ENCODE measurements around the gene ANKRD55.
A peak's percentile ranks its signal among the peaks of the same experiment; 100 is the strongest.
"Not testable (repeated sequence)": the region's sequence is repeated elsewhere in the genome, so short reads cannot be mapped to it uniquely, and the experiment has no call there.

The ANKRD55 gene

DNA sequence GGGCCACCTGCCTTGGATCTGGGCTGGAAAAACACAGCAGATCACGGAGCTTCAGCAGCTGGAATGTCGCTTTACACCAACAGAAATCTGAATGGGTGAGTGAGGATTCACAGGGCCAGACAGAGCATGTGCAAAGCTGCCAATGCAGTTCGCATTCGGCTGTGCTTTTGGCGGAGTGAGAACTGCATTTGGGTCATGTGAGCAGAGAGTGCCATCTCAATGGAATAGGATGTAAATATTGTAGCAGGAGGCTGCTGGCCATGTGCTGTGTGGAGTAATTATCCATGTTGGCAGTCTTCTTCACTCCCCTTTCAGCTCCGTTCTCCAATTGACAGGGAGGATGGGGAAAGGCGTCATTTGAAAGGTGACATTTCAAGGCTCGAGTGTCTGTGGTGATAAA, at the start of gene ANKRD55:
Gene ANKRD55, minus strand, starts transcription at position 101 of the 400 bp plus-strand sequence. CDS start 417 bp downstream, outside the sequence.
- no peak for DNase-seq

DNA sequence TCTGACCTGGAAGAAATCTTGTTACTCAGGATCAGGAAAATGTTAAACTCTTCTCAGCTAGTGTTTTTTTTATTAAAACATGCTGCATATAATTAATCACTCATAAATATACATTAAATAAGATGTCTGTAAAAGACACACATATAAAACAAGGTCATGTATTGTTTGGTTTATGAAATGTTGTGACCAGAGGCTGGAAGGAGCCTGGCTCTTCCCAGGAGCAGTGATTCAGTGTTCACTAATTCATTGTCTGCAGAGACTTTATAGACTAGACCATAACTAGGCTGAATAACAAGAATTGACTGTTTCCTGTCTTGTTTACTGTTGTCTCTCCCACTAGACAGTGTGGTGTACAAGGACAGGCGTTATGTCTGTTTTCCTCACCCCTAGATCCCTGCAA, 49.1 kb upstream of the ANKRD55 start:
- DNase-seq = no peak

DNA sequence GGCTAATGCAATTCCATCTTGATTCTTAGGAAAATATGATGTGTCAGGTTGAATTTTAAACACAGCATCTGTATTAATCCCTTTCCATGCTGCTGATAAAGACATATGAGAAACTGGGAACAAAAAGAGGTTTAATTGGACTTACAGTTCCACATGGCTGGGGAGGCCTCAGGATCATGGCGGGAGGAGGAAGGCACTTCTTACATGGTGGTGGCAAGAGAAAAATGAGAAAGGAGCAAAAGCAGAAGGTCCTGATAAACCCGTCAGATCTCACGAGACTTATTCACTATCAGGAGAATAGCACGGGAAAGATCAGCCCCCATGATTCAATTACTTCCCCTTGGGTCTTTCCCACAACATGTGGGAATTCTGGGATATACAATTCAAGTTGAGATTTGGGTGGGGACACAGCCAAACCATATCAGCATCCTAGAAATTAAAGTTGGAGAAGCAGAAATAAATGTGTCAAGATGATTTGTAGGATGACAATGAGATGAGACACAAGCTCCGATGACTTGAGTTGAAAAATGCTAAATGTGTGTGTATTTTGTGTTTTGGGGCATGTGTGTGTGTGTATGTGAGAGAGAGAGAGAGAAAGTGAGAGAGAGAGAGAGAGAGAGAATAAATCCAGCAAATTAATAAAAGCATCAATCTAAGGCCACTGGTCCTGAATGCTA, 48.5 kb upstream of the ANKRD55 start:
- no peak for DNase-seq

DNA sequence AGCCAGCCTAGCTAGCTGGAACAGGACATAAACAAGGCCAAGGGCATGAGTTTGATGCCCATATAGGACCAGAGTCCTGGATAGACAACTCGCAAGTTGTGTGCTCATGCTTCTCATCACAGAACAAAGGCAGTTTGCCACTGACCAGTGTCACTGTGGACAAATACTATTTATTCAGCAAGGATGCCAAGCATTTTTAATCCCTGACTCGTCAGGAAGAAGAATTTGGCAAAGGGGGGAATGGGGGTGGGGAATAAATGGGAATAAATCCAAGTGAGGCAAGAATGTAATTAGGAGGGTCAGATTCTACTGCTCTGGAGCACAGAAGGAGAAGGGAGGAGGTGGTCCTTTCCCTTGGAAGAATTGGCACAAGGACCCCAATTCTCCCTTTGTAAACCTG, 46.8 kb upstream of the ANKRD55 start:
- no peak for DNase-seq

DNA sequence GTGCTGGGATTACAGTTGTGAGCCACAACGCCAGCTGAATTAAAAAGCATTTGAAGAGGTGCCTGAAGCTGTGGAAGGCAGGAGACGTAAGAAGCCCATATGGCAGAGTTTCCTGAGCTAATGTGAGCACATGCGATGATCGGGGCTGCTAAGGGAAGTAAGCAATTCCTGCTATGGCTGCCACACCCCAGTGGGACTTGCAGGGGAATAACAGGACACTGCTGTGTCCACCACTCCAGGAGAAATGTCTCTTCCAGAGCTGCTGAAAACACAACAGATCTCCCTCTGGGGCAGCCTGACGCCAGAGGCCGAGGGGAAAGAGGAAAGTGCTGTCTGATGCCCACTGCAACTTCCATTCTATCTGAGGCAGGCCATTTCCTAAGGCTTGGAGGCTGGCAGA, 46.2 kb upstream of the ANKRD55 start:
- no peak for DNase-seq

DNA sequence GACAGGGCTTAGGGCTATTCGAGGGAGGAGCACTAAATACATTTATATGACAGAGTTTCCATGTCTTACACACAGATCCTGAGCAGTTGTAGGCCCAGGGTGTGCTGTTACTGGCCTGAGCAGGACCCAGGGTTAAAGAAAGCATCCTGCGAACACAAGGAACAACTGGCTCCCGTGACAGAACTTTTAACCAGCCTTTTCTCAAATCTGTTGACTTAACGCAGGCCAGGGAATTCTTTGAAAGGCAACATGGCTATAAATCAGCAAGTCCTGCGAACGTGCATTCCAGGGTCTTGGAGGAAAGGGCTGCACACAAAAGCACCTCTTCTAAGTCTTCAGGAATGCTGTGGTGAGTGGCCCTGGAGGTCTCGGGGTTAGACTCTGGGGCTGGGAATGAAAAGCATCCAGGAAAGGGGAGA, 45.2 kb upstream of the ANKRD55 start:
- DNase-seq = no peak

DNA sequence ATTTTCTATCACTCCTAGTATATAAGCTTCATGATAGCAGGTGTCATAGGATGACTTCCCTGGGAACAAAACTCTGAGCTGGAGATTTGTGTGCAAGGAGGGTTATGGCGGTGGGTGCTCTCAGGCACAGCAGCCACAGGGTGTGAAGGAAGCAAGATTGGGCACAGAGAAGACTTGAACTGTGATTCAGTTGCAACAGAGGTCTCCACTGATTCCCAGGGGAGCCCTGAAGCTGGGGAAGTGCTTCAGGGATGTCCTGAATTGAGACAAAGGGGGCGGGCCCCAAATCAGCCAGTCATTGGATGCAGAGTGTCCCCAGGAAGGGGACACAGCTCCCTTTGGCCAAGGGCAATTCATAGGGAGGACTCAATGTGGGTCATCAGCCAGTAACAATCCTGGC, 44.4 kb upstream of the ANKRD55 start:
- no peak for DNase-seq

DNA sequence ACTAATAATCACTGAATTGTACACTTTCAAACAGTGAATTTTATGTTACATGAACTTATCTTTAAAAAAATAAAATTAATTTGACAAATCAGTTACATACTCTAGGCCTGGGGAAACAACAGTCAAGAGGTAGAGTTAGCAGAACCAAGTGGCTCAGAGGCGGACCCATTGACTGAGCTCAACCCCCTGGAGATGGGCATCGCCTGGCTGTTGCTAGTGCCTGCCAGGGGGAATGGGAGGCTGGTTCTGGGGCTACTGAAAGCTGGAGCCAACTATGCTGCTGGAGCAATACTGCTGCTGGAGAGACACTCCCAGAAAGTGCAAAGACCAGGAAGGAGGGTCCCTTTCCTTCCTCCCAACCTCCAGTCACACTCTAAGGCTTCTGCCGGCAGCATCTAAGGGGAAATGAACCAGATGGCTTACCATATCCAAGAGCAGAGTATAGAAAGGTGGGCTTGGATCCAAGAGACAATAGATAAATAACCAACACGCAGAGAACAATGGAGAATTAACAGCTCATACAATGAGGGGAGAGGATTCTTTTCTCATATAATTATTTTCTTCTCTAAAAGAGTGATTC, 40.3 kb upstream of the ANKRD55 start:
- no peak for DNase-seq

DNA sequence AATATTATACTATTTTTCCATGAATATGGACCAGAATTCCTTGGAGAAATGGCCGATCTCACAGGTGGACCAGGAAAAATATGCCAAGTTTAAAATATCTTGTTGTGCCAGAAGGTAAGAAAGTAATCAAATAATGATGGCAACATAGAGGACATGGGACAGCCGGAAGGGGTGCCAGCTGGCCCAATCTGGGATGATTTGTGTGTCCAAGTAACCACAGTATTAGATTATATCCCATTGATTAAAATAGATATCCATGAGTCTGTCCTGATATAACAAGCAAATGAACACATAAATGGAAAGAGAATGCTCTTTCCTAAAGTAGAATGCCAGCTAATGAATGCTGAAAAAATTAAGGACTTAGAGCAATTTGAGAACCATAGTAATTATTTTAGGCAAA, 39.6 kb upstream of the ANKRD55 start:
- DNase-seq = no peak

DNA sequence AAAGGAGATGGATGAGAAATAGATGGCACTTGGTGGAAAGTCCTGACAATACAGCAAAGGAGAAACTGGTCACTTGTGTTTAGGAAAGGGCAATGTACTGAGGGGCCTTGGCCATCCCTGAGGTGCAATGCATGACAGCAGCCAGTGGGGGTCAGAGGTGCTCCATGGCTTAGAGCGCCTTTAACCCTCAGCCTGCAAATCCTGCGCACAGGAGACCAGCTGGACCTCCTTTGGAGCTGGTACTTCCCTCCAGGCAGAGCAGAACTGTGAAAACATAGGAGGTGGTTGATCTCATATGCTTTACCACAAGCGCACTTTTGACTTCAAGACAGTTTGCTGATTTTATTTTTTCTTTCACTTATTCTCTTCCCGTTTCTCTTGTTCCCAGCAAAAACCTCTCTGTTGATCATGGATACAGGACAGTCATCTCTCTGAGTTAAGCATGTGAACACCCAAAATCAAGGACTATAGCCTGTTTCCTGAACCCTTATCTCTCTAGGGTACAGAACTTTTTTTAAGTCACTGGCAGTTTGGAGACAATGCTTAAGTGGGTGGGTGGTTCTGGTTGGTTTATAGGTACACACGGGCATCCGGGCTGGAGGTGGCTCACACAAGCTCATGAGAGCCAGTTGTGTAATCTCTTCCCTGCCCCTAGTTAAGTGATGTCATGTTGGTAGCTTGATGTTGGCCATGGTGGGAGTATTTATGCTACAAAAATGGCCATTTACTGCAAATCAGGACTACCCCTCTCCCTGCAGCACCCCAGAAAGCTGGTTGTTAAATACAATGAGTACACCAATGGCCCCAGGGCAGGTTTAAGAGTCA, 37.6 kb upstream of the ANKRD55 start:
- peak; percentile 83 for DNase-seq

DNA sequence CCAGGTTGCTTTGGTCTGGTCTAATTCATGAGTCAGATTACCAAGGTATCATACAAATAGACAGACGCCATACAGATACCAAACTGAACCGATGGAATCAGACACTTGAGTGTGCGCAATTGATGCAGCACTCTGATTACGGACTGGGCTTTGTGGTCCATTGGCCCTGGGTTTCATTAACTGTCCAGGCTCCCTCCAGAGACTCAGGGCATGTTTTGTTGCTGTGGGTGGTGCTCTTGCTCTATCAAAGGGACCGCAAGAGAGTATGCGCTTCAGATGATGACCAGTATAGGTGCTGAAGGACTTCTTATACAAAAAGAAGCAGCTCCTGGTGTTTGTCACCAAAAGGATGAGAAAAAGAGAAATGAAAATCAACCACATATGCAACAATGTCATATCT, 36.9 kb upstream of the ANKRD55 start:
- no peak for DNase-seq

DNA sequence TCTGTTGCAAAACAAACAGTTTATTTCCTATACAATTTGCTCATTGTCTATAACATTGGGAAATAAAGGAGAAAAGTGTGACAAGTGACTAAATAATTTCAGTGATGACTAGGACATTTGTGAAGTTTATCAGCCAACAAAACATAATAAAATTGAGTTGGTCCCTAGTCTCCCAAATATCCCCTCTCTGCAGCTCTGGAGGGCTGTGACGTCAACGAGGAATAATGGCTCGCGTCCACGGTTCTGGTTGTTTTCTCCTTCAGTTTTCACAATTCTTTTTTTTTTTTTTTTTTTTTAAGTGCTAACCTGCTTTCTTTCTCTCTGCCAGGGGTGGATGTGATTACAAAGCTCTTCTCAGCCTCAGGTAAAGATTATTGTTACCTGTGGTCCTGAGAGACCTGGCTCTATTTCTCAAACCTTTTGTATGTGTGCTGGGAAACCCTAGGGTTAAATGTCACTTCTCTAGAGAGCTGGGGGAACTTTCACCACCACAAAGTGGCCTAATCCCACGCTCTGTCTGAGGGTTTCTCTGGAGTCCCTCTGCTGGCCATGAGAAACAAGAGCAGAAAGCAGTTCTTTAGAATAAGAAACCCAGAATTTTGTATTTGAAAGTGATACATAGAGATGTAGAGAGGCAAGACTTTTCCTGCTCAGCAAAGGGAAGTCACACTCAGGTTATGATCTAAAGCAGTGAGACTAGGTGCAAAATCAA, 36.2 kb upstream of the ANKRD55 start:
- DNase-seq = peak; percentile 12

DNA sequence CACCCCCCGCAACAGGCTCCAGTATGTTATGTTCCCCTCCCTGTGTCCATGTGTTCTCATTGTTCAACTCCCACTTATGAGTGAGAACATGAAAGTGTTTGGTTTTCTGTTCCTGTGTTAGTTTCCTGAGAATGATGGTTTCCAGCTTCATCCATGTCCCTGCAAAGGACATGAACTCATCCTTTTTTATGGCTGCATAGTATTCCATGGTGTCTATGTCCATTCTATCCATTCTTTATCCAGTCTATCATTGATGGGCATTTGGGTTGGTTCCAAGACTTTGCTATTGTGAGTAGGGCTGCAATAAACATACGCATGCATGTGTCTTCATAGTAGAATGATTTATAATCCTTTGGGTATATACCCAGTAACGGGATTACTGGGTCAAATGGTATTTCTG, 35.6 kb upstream of the ANKRD55 start:
- not testable (repeated sequence) for DNase-seq

DNA sequence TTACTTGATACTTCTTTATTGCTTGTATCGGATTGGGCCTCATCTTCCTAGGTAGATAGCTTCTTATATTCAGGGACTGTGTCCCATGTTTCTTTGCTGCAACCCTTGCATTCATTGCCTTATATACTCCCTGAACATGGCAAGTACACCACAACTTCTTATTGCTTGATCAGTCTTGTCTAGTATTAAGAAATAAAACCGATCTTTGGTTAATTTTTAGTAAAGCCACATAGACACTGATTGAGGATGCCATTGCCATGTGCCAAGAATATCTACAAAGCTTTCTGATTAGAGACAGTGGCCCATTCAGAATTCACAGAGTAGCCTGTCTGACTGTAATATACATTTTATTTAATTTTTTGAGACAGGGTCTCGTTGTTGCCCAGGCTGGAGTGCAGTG, 34.7 kb upstream of the ANKRD55 start:
- no peak for DNase-seq

DNA sequence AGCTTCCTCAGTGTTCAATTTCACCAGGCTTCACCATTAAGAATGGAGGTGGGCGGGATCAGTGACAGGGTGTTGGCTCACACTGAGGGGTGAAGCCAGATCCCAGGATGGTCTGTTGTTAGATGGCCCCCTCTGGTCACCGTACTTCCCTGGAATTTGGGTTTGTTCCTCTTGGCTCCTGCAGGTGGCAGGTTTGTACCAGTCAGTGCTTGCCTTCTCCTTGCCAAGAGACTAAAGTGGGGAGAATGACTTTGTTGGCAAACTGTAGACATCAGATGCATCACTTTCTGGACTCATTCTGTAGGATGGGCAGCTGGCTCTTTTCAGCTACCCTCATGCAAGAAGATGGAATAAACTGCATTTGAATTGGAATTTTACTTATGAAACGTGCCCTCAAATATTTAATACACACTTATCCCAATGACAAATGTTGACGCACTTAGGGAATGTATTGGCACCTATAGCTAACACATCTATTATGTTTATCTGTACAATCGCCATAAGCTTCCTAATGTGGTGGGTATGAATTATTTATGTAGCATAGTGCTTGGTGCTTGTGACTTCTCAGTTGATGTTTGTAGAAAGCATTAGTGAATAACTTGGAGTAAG, 31.4 kb upstream of the ANKRD55 start:
- DNase-seq = peak; percentile 23

DNA sequence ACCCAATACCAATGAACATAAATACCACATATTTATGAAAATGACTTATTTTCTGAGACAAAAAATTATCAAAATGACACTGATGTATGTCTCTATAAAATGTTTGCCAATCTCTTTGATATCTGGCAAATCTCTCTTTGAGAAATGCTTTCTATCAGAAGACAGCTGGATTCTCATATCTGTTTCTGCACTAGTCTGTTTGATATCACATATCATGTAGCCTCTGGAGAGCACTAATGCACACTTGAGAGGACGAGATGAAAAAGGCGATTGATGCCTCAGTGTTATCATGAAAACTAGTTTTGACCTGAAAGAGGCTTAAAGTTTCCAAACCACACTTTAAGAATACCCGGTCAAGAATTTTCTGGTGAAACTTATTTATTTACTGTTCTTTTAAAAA, 29.1 kb upstream of the ANKRD55 start:
- DNase-seq = no peak

DNA sequence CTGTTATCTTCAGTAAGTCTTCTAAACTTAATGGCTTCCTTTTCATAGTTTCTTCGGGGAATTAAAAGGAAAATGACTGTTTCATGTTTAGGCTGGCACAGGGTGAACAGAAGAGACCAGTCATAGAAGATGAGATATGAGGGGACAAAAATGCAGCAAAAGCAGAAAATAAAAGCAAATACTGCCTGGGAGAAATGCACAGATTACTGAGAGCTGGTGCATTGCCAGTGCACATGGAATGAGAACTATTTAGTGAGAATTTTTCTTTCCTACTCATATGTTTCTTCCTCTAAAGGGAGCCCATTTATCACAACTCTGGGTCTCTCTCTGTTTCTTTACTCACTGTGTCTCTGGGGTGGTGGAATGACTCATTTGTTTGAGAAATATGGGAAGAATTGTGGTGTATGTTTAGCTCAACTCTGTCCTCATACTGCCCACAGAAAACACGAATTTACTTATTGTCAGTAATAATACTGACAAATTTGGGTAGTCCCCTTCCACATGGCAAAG, 25.9 kb upstream of the ANKRD55 start:
- DNase-seq = no peak

DNA sequence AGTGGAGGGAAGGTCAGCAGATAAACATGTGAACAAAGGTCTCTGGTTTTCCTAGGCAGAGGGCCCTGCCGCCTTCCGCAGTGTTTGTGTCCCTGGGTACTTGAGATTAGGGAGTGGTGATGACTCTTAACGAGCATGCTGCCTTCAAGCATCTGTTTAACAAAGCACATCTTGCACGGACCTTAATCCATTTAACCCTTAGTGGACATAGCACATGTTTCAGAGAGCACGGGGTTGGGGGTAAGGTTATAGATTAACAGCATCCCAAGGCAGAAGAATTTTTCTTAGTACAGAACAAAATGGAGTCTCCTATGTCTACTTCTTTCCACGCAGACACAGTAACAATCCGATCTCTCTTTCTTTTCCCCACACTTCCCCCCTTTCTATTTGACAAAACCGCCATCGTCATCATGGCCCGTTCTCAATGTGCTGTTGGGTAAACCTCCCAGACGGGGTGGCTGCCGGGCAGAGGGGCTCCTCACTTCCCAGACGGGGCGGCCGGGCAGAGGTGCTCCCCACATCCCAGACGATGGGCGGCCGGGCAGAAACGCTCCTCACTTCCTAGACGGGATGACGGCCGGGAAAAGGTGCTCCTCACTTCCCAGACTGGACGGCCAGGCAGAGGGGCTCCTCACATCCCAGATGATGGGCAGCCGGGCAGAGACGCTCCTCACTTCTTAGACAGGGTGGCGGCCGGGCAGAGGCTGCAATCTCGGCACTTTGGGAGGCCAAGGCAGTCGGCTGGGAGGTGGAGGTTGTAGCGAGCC, 24.8 kb upstream of the ANKRD55 start:
- not testable (repeated sequence) for DNase-seq

DNA sequence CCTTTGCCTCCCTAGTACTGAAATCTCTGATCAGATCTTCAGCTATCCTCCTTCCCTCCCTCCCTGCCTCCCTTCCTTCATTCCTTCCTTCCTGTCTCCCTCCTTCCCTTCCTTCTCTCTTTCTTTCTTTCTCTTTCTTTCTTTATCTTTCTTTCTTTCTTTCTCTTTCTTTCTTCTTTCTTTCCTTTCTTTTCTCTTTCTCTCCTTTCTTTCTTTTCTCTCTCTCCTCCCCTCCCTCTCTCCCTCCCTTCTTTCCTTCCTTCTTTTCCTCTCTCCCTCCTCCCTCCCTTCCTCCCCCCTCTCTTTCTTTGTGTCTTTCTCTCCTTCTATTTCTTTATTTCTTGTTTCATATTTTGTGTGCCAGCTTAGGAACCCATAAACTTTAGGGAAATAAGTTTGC, 23.9 kb upstream of the ANKRD55 start:
- DNase-seq = no peak

DNA sequence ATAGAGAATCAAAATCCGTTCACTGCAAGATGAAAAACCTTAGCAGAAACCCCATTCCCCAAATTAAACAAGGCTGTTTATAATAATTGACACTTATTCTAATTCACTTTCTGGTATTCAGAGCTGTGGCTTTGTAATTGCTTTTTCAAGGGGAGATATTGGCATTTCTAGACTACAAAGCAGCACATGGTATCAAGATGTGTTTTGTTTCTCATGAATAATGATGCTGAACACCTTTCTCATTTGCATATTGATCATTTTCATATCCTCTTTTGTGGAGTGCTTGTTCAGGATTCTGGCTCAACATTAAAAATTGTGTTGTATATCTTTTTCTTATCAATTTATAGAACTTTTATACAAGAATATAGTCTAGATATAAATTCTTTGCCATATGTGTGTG, 22.4 kb upstream of the ANKRD55 start:
- no peak for DNase-seq

DNA sequence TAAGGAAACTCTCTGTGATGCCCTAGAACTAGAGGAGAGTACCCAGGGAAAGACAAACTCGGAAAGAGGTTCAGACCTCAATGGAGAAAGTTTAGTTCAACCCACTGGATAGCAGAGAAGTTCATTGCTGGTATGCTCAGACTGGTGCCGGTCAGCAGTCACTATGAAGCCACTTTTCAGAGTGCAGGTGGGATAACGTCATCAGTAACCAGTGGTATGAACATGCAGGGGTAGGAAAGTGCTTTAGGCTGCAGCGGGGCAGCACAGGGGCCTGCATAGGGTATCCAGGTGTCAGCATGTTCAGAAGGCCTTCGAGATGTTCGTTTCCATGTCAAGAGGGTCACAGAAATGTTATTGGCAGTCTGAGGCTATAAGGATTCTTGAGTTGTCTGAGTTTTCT, 20.8 kb upstream of the ANKRD55 start:
- no peak for DNase-seq

DNA sequence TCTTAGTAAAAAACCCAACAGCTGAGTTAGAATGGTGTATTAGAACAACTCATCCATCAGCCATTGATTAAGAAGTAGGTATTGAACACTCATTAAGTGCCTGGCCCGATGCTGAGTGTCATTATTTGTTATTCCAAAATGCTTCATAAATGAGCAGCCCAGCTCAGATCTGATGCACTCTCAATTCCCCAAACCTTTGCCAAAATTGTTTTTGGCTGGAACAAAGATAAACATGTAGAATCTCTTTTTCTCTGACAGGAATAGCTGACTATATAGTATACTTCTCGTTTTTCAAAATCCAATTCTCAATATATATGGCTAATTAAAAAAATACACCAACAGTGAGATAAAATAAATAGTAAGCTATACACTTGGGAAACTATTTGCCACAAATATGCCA, 20.0 kb upstream of the ANKRD55 start:
- DNase-seq = no peak
